Neuronal stem cell (in vitro differentiated cells): ENCODE results near the gene FOXN1.

Experiments used
- DNase-seq: peaks from one replicate; pipeline ENCODE4 v3.0.0-alpha.2; 2013; ENCODE audit warnings: low spot score
- H2AFZ ChIP-seq: one replicate; pipeline ENCODE4 v1.6.1; 2013; ENCODE audit warnings: mild to moderate bottlenecking, low read length, inconsistent platforms
- H2AK5ac ChIP-seq: 2 replicates; pipeline ENCODE4 v1.6.1; 2013; ENCODE audit warnings: low read depth, mild to moderate bottlenecking, inconsistent platforms, low read length, moderate library complexity, mixed read lengths
- H2BK120ac ChIP-seq: 2 replicates; pipeline ENCODE4 v1.6.1; 2013; ENCODE audit warnings: low read depth, mild to moderate bottlenecking, inconsistent platforms, low read length, moderate library complexity, mixed read lengths
- H2BK12ac ChIP-seq: one replicate; pipeline ENCODE4 v1.6.1; 2013; ENCODE audit warnings: low read length, inconsistent platforms
- H2BK15ac ChIP-seq: 2 replicates; pipeline ENCODE4 v1.6.1; 2013; ENCODE audit warnings: mild to moderate bottlenecking, low read length, inconsistent platforms, mixed read lengths
- H2BK5ac ChIP-seq: one replicate; pipeline ENCODE4 v1.6.1; 2013; ENCODE audit warnings: inconsistent platforms, mild to moderate bottlenecking, low read length, moderate library complexity
- H3K14ac ChIP-seq: one replicate; pipeline ENCODE4 v1.6.1; 2013; ENCODE audit warnings: low read length, inconsistent platforms
- H3K18ac ChIP-seq: 2 replicates; pipeline ENCODE4 v1.6.1; 2013; ENCODE audit warnings: low read length, inconsistent platforms
- H3K23ac ChIP-seq: 2 replicates; pipeline ENCODE4 v1.6.1; 2013; ENCODE audit warnings: low read depth, mild to moderate bottlenecking, mixed read lengths, low read length, inconsistent platforms; ENCODE audit not compliant: poor library complexity
- H3K27ac ChIP-seq: replicated peaks from 3 replicates; pipeline ENCODE4 v1.5.1; 2013; ENCODE audit warnings: low read length, inconsistent platforms
- H3K27me3 ChIP-seq, 3 experiments: 2 replicates each; pipeline ENCODE4 v1.6.1; 2013; ENCODE audit warnings: low read length in 3 of 3, mild to moderate bottlenecking in 2 of 3, inconsistent platforms in 1 of 3, low read depth in 1 of 3, mixed read lengths in 1 of 3, moderate library complexity in 1 of 3; ENCODE audit not compliant: control insufficient read depth in 3 of 3, insufficient read depth in 3 of 3
- H3K36me3 ChIP-seq, 2 donors: replicated peaks in 1 of 2; 2 replicates each; pipeline ENCODE4 v1.6.1; 2013; ENCODE audit warnings: low read length in 2 of 2; ENCODE audit not compliant: control insufficient read depth in 2 of 2, insufficient read depth in 2 of 2
- H3K4ac ChIP-seq: 2 replicates; pipeline ENCODE4 v1.6.1; 2013; ENCODE audit warnings: inconsistent platforms, mild to moderate bottlenecking, low read length, moderate library complexity
- H3K4me1 ChIP-seq, 2 donors: 1 replicate in 1 of 2; 2 replicates in 1 of 2; pipeline ENCODE4 v1.6.1; 2013; ENCODE audit warnings: low read length in 2 of 2, low read depth in 1 of 2; ENCODE audit not compliant: control insufficient read depth in 2 of 2, insufficient read depth in 1 of 2
- H3K4me2 ChIP-seq: one replicate; pipeline ENCODE4 v1.6.1; 2013; ENCODE audit warnings: mild to moderate bottlenecking, low read length, inconsistent platforms; ENCODE audit not compliant: insufficient read depth, poor library complexity, severe bottlenecking
- H3K4me3 ChIP-seq, 2 donors: 2 replicates each; pipeline ENCODE4 v1.5.1; 2013; ENCODE audit warnings: low read length in 2 of 2, mild to moderate bottlenecking in 2 of 2, inconsistent platforms in 1 of 2, moderate library complexity in 1 of 2
- H3K79me1 ChIP-seq: one replicate; pipeline ENCODE4 v1.6.1; 2013; ENCODE audit warnings: low read depth, mild to moderate bottlenecking, inconsistent platforms, low read length, moderate library complexity
- H3K9ac ChIP-seq: one replicate; pipeline ENCODE4 v1.6.1; 2013; ENCODE audit warnings: mild to moderate bottlenecking, low read depth, low read length, inconsistent platforms; ENCODE audit not compliant: poor library complexity
- H3K9me3 ChIP-seq, 2 donors: replicated peaks in 1 of 2; 2 replicates each; pipeline versions ENCODE3 to v1.6.1; 2013; ENCODE audit warnings: low read length in 2 of 2, mild to moderate bottlenecking in 2 of 2, inconsistent platforms in 1 of 2, low read depth in 1 of 2, mixed read lengths in 1 of 2, moderate library complexity in 1 of 2; ENCODE audit not compliant: control insufficient read depth in 2 of 2, insufficient read depth in 1 of 2
- H4K8ac ChIP-seq: one replicate; pipeline ENCODE4 v1.6.1; 2013; ENCODE audit warnings: low read depth, mild to moderate bottlenecking, inconsistent platforms, low read length, moderate library complexity
- H4K91ac ChIP-seq: one replicate; pipeline ENCODE4 v1.6.1; 2013; ENCODE audit warnings: low read length, low read depth, mild to moderate bottlenecking, inconsistent platforms; ENCODE audit not compliant: poor library complexity
- WGBS, 2 donors: extraction: QIAGEN DNeasy Blood & Tissue Kit; methylation state at CpG; one replicate each; pipeline ENCODE4 v1.1.7; 2013; ENCODE audit warnings: missing lambda C conversion rate in 2 of 2, mixed read lengths in 1 of 2; ENCODE audit not compliant: insufficient read length in 2 of 2, insufficient replicate concordance in 1 of 2; ENCODE audit errors: extremely low coverage in 2 of 2; 5-methylcytosine and 5-hydroxymethylcytosine counted together

Gene FOXN1

GRCh38 chr17:28551421-28552175, 45.5 kb downstream of the FOXN1 start:
- H3K27me3 ChIP-seq, result no peaks in the 10 kb centered on the region
- no peak overlapping the region for H2BK12ac ChIP-seq
- peak overlapping the region; percentile 89 for H3K9ac ChIP-seq
- no peak for DNase-seq
- peaks cover 6% of the 10 kb centered on the region for H3K79me1 ChIP-seq
- H3K4ac ChIP-seq, result no peak overlapping the region
- H2BK15ac ChIP-seq, result no peak overlapping the region
- no peak overlapping the region for H4K91ac ChIP-seq
- H3K27ac ChIP-seq, result no peak overlapping the region
- H3K36me3 ChIP-seq, result peaks cover 20 to 50% of the 10 kb centered on the region in 2 donors
- H3K14ac ChIP-seq, result peak overlapping the region; percentile 23
- H4K8ac ChIP-seq, result no peak overlapping the region
- no CpG with 5 or more reads among the region's 10 CpGs for WGBS, 2 donors
- H2BK5ac ChIP-seq, result no peak overlapping the region
- no peak overlapping the region for H2AK5ac ChIP-seq
- H3K9me3 ChIP-seq, result no peaks in the 10 kb centered on the region
- H3K4me2 ChIP-seq, result peak overlapping the region; percentile 87
- peaks cover 12 to 18% of the 10 kb centered on the region in 2 donors for H3K4me1 ChIP-seq
- peak overlapping the region; percentile 93 for H2AFZ ChIP-seq
- H3K18ac ChIP-seq, result no peak overlapping the region
- H3K4me3 ChIP-seq, result peak overlapping the region; percentile 67 to 87
- H2BK120ac ChIP-seq, result no peak overlapping the region
- H3K23ac ChIP-seq, result peak overlapping the region; percentile 18

GRCh38 chr17:28552176-28552999, 46.2 kb downstream of the FOXN1 start, which contains the start of gene UNC119:
TSS of gene UNC119 (minus strand) at chr17:28552624. CDS start at chr17:28552557, 67 bp downstream.
- peak within 1 kb of the TSS; percentile 89 for H3K9ac ChIP-seq
- no peaks in the 10 kb centered on the region for H3K9me3 ChIP-seq
- H3K4me1 ChIP-seq, result peaks cover 12 to 18% of the 10 kb centered on the region in 2 donors
- peak within 1 kb of the TSS; percentile 87 for H3K4me2 ChIP-seq
- no peak within 1 kb of the TSS for H3K27ac ChIP-seq
- H3K36me3 ChIP-seq, result peaks cover 20 to 50% of the 10 kb centered on the region in 2 donors
- H2BK120ac ChIP-seq, result no peak within 1 kb of the TSS
- H2BK5ac ChIP-seq, result no peak within 1 kb of the TSS
- H3K14ac ChIP-seq, result peak within 1 kb of the TSS; percentile 65
- no peak within 1 kb of the TSS for H2AK5ac ChIP-seq
- peak within 1 kb of the TSS; percentile 98 for H3K18ac ChIP-seq
- H3K4ac ChIP-seq, result peak within 1 kb of the TSS; percentile 66
- peaks cover 6% of the 10 kb centered on the region for H3K79me1 ChIP-seq
- H2BK12ac ChIP-seq, result no peak within 1 kb of the TSS
- DNase-seq, result peak; percentile 79
- H3K23ac ChIP-seq, result peak within 1 kb of the TSS; percentile 77
- peak within 1 kb of the TSS; percentile 93 for H2AFZ ChIP-seq
- H2BK15ac ChIP-seq, result peak within 1 kb of the TSS; percentile 17
- peak within 1 kb of the TSS; percentile 67 to 87 for H3K4me3 ChIP-seq
- H4K91ac ChIP-seq, result no peak within 1 kb of the TSS
- H4K8ac ChIP-seq, result no peak within 1 kb of the TSS
- no CpG with 5 or more reads among the region's 67 CpGs for WGBS, 2 donors
- H3K27me3 ChIP-seq, result no peaks in the 10 kb centered on the region

- peak overlapping the region in 1 of 2 donors; percentile 67 for H3K4me3 ChIP-seq
- H3K4ac ChIP-seq, result no peak overlapping the region
- peaks cover 6% of the 10 kb centered on the region for H3K79me1 ChIP-seq
- H3K27me3 ChIP-seq, result no peaks in the 10 kb centered on the region
- H3K9ac ChIP-seq, result no peak overlapping the region
- no peak overlapping the region for H3K23ac ChIP-seq
- H3K9me3 ChIP-seq, result no peaks in the 10 kb centered on the region
- H2BK5ac ChIP-seq, result no peak overlapping the region
- H3K14ac ChIP-seq, result no peak overlapping the region
- H3K4me1 ChIP-seq, result peaks cover 12 to 18% of the 10 kb centered on the region in 2 donors
- peak overlapping the region; percentile 93 for H2AFZ ChIP-seq
- no peak overlapping the region for H2AK5ac ChIP-seq
- no peak overlapping the region for H2BK12ac ChIP-seq
- no peak overlapping the region for H2BK120ac ChIP-seq
- H3K18ac ChIP-seq, result no peak overlapping the region
- H3K36me3 ChIP-seq, result peaks cover 20 to 50% of the 10 kb centered on the region in 2 donors
- H3K4me2 ChIP-seq, result peak overlapping the region; percentile 57
- H3K27ac ChIP-seq, result no peak overlapping the region
- no CpG with 5 or more reads among the region's 5 CpGs for WGBS, 2 donors
- no peak for DNase-seq
- H2BK15ac ChIP-seq, result no peak overlapping the region
- no peak overlapping the region for H4K8ac ChIP-seq
- H4K91ac ChIP-seq, result no peak overlapping the region
Observed at GRCh38 chr17:28553000-28553505, 46.9 kb downstream of the FOXN1 start.

GRCh38 chr17:28554565-28554964, 48.4 kb downstream of the FOXN1 start:
- H3K4me1 ChIP-seq, result peaks cover 12 to 14% of the 10 kb centered on the region in 2 donors
- H2BK120ac ChIP-seq, result no peak overlapping the region
- H3K27ac ChIP-seq, result no peak overlapping the region
- no peak overlapping the region for H2BK5ac ChIP-seq
- H3K79me1 ChIP-seq, result peaks cover 6% of the 10 kb centered on the region
- H3K23ac ChIP-seq, result no peak overlapping the region
- peaks cover 23 to 59% of the 10 kb centered on the region in 2 donors for H3K36me3 ChIP-seq
- H3K4me2 ChIP-seq, result no peak overlapping the region
- no peak overlapping the region for H3K4me3 ChIP-seq
- no peak overlapping the region for H3K18ac ChIP-seq
- H2AK5ac ChIP-seq, result no peak overlapping the region
- H3K14ac ChIP-seq, result no peak overlapping the region
- no peaks in the 10 kb centered on the region for H3K27me3 ChIP-seq
- no peak overlapping the region for H2AFZ ChIP-seq
- H4K8ac ChIP-seq, result no peak overlapping the region
- no peaks in the 10 kb centered on the region for H3K9me3 ChIP-seq
- H2BK12ac ChIP-seq, result no peak overlapping the region
- H4K91ac ChIP-seq, result no peak overlapping the region
- H3K9ac ChIP-seq, result no peak overlapping the region
- no CpG with 5 or more reads among the region's 6 CpGs for WGBS, 2 donors
- DNase-seq, result no peak
- H2BK15ac ChIP-seq, result no peak overlapping the region
- H3K4ac ChIP-seq, result no peak overlapping the region
